GM21423 (cell line): ENCODE results near the gene CNTNAP5.

Experiments used
- ATAC-seq: cut with Tn5 transposase; IDR thresholded peaks from one replicate; pipeline ENCODE4 v1.9.1; 2021; ENCODE audit warnings: mild to moderate bottlenecking, moderate library complexity; ENCODE audit not compliant: unreplicated experiment

Gene CNTNAP5

GRCh38 chr2:124961132-124961531 lies 936.0 kb downstream of the CNTNAP5 start:
- no peak for ATAC-seq
